Occipital lobe (tissue), 2 donors: Measurements from ENCODE around the gene RETREG2. TPM values are rescaled to one million over a fixed set of nuclear protein-coding genes. Genes with fewer than 3 reads are reported as not detected.

Source experiments
- DNase-seq: peaks from one replicate; lab custom pipeline; 2025; lab: John Stamatoyannopoulos, UW
- total RNA-seq: library from RNA; depleted of rRNA; stranded (reverse); fragments of >200 nt; gene quantifications from one replicate; pipeline ENCODE4 v1.2.3, GENCODE V29; 2014

RETREG2 gene
- total RNA-seq, 1 donor from 2014 or later: 73.8 TPM

DNA sequence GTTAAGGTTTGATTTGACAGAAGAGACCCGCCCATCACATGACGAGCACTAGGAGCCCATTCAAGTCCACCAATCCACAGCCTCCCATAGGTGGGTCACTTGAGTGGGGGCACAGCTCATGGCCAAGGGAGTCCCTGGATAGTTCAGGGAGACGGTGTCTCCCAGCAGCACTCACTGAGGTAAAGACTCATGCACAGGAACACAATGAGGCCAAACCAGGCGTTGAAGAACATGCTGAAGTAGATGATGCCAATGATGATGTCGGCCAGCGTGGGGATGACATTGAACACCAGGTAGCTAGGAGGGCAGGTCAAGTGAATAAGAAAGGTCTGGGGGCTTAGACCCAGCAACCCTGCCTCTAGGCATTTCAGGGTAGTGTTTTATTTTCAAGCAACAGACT is 36.7 kb downstream of the RETREG2 start:
- no peak for DNase-seq

DNA sequence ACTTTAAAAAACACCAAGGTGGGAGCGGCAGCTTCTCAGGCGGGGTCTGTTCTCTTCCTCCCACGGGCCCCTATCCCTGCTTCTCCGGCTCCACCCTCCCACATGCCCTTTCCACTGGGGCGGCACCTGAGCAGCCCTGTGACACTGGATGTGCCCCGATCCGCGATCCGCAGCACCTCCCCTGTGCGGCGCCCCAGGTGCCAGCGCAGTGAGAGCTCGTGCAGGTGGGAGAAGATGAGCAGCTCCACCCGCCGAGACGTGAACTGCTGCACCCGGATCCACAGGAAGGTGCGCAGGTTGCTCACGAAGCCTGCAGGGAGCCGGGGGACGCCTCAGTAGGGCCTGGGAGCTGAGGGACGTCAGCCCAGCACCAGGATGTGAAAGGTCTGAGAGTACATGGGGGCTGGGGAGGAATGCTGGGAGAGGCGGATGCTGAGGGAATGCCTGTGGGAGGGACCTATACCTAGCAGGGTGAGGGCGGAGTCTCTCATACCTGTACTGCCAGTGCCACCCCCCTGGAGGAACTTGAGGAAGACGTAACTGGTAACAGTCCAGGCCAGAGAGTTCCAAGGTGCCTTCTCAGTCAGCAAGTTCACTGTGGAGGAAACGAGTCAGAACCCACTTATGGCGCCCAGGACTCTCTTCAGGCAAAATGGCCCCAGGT is 37.9 kb downstream of the RETREG2 start:
- DNase-seq: no peak

DNA sequence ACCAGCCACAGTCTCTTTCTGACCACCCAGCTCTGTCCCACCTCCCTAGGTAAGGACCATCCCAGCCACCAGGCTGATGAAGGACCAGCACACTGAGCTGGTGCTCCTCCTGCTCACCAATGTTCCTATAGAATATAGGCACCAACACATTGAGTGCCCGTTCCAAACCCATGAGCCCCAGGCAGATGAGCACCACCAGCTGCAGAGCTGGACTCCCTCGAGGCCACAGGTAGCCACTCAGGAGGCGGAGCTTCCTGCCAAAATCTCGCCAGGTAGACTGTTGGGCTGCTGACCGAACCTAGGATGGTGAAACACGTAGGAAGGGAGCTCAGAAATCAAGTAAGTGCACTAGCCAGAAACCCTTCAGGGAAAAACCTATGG is 38.5 kb downstream of the RETREG2 start:
- DNase-seq: no peak

DNA sequence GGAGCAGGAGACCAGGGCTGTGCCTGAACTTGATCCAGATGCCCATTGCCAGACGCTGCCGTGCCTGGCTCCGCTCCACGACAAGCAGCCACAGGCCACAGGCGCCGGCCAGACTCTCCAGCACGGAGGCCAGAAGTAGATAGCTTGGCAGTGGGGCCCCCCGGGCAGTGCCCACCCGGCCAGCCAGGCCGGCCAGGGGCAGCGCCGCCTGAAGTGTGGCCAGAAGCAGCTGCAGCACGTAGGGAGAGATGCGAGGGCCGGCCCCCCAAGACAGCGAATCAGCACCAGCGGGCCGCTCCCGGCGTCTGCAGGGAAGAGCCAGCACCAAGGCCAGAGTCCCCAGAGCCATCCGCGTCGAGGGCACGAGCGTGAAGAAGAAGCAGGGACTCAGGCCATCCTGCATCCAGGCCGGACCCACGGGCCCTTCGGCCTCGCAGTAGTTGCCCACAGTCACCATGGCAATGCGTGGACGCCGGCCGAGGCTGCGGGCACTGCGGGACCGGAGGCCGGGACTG is 40.2 kb downstream of the RETREG2 start:
- peak; percentile 77 for DNase-seq

DNA sequence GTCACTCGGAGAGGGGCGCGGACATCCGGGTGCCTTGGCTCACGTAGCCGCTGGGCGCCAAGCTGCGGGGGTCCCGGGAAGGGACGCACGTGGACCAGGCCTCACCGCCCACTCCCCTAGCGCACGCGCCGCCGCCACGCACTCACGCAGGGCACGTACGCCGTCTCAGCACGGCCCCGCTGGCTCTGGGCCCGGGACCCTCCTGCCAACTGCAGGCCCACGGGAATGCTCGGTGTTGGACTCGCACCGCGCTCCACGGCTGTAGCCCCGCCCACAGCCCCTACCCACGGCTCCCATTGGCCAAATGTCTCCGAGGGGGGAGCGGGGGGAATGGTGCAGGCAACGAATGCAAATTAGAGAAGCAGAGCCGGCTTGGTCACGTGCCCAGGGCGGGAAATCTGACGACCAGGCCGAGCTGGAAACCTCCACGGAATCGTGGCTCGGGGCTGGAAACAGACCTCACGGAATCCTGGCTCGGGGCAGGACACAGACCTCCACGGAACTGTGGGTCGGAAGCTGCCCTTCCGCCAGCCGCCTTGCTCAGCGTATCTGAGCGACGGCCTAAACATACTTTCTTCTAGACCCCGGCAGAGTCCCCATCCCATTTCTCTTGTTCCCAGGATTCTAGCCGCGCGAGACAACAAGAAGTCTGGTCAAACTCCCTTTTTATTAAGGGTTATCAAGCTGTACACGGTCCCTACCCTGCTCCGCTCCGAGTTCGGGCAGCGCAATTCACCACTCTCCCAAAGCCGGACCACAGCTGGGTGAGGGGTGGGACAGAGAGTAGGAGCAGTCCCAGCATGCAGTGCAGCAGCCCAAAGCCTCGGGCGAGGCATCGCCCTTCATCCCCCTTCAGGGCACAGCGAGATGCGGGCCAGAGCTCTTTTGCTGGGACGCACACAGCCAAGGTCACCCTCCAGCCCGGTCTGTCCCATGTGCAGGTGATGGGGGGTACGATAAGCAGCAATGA is 40.9 kb downstream of the RETREG2 start, which contains the start of gene ABCB6:
TSS of gene ABCB6 (minus strand) at position 227 of the 970 bp plus-strand sequence. CDS start 285 bp downstream, outside the sequence.
- DNase-seq: peak; percentile 97

DNA sequence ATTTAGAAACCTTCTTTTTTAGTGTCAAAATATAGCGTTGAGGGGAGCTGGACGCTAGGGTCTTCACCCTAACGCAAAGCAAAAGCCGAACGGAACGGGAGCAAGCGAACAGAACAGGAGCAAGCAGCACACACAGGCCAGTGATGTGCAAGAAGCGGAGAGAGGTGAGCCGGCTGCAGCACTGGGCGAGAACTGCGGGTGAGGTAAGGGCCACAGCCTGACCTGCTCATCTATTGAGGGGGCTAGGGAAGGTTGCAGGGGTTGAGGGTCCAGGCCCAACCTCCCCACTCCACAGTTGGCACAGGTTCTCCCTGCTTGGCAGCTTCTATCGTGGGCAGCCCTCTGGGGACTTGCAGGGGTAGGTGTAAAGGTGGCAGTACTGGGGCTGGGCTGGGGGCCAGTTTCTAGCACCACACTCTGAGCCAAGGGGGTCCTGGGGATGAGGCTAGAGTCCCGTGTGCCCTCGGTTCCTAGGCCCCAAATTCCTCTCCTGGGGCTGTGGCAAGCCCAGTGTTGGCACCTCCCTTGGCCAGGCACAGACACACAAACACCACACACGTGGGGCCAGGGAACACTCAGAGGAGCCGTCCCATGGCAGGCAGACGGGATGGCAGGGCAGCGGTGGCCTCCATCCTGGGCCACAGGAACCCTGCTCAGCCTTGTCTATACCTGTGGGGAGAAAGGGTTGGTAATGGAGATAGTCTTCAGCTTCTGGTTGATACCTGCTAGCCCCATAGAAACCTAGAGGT is 41.9 kb downstream of the RETREG2 start:
- DNase-seq: no peak

DNA sequence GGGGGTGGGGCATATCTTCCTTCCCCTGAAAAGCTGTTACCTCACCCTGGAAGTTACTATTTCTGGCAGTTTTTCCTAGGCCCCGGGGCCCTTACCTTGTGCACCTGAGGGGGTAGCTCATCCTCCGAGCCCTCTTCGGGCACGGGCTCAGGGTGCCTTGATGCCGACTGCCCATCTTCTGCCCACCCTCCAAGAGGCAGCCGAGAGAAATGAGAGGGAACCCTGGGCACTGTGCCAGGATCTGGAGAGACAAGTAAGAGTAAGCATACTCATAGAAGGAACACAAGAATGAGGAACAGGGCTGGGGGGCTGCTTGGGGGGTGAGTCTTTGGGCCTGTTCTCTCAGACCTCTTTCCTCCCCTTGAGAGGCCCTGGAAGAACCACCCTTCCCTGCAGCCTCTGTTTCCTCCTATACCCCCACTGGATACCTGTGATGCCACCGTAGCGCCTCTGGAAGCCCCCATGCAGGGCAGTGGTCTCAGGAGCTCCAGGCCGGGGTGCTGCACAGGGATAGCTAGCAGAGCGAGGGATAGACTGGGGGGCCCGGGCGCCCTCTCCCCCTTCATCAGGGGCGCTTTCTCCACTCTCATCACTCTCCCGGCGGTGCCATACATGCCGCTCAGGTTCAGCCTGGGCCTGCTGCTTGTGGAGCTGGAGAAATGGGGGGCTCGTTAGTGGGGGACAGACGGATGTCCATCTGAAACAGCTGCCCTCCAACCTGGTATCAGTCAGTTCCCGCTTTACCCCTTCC is 42.8 kb downstream of the RETREG2 start:
- no peak for DNase-seq

DNA sequence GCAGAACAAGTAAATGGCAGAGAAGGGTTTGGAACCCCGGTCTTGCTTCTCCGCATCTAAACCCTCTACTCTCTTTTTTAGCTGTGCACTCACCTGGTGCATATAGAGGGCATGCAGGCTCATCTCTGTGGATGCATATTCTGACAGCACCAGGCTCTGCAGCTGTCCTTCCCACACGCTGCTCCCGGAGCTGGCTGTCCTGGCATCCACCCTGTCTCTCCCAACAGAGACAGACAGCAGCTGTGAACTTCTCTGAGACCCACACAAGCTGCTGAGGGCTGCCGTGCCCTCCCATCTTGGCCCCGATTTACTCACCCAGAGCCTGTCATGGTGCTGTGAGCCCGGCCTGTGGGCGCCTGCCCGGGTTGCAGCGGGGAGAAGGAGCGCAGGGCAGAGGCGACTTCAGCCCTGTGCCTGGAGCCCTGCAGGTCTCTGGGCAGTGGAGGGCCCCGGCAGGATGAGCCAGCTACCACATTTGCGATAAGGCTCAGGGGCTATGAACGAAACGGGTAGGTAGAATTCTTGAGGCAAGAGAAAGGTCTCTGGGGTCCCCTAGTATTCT is 44.0 kb downstream of the RETREG2 start:
- no peak for DNase-seq

DNA sequence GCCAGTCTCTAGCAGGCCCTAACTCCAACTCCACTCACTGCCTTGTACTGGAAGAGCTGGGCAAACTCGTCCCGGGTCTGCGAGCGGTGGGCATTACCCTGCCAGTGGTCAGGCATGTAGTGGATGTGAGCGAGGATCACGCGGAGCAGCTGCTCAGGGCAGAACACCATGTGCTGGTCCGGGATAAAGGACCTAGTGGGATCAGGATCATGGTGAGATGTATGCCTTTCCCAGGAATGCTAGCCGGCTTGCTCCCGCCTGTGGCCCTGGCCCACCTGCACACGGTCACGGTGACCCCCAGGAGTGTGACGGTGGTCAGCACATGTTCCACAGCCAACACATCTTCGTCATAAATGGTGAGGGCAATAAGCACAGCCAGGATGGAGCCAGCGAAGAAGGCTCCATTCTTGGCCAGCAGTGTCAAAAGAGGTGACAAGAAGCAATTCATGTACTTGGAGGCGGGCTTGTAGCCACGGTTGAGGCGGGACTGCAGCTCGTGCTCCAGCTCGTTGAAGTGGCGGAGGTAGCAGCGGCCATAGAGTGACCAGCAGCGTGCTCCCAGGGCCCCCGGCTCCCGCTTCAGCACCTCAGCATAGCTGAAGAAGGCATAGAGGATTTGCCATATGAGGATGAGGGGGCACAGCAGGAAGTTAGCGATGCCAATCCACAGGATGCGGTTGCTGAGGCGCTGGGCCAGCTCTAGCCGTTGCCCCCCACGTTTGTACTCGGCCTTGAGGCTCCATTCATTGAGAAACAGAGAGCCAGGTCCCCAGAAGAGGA is 45.9 kb downstream of the RETREG2 start:
- DNase-seq: no peak

DNA sequence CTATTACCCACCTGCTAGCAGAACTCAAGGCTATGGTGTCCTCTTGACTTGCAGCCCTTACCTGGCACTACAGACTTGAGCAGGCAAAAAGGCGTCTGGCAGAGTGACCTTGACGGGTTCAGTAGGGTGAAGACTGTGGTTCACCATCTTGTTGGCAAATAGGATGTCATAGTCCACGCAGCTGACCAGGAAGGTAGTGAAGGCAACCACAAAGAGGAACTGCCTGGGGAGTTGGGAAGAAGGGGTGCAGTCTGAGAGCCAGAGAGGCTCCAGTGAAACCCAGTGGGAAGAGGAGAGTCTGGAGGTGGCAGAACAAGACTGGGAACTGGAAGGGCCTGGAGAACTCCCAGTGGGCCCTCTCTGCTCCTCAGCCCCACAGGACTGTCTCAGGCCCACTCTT is 47.3 kb downstream of the RETREG2 start:
- DNase-seq: no peak

DNA sequence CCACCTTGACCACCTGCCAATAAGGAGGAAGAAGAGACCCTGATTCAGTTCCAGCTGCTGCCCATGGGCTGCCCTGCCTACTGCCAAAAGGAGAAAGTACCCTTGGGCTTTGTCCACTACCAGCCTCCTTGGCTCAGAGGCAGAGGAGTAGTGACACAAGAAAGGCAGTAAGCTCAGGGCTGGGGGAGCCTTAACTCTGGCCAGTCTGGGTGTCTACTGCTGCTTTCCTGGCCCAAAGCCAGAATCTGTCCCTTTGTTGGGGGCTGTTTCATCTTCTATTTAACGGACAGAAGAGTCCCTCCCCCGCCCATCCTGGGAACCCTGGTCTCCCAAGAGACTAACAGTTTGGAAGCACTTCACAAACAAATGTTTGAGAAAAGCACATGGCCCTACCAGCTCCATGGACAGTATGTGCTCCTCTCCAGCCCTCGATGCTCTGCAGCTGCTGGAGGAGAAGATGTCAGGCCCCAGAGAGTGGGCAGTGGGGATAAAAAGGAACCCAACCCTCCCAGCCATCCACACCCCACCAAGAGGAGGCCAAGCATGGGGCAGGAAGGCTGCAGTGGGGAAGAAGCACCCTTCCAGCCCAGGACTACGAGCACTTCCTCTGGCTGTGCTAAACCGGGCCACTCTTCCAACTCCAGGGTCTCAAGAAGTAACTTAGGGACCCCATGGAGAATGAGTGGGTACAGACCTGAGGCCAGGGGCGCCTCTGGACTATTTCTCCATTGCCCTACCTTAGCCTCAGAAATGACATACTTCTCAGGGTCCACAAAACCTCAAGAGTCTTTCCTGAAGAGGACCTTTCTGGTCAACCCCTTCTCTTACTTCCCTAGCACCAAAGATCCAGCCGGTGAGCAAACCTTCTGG is 50.2 kb downstream of the RETREG2 start:
- no peak for DNase-seq

DNA sequence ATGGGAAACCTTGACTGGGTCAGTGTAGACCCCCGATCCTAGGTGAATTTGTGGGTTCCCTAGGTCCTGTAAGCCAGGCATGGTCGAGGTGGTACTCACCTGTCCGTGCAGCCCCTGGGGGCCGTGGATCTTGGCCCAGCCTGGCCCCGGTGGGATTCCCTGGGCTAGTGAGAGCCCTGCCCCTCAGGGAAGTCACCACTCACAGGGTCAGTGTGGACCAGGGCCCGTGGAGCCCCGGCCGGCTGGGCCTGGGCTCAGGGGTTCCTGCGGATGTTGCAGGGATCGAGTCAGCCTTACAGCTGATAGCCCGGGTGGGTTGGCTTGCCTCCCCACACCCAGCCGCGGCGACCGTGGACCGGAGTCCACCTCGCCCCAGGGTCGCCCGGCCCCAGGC is 50.8 kb downstream of the RETREG2 start:
- no peak for DNase-seq

DNA sequence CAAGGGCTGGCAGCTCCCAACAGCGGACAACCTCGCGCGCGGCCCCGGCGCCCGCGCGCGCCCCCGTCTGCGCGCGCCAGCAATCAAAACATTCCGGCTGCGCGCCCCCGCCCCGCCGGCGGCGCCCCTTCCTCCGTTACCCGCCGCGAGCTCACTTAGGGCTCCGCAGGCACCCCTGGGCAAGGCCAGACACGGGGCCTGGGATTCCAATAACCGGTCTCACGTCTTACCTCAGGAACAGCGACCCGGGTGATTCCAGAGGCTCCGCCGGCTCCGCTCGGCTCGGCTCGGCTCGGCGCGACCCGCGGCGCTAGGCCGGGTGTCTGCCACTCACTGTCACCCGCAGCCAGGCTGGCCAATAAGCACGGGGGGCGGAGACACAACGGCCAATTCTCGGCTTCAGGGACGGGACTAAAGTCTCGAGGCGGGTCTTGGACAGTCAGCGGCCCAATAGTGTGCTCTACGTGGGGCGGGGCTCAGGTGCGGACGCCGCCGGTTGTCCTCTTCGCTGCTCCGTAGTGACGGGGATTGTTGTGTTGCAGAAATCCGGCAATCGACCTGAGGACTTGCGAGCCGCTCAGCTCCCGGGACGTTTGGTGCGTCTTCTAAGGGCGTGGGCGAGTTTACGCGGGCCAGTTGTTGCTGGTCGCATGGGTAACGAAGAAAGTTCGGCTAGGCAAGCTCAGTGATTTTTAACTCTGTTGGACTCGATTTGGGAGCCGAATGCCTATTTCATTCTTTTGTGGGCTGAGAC is 51.4 kb downstream of the RETREG2 start, which contains the start of the genes ANKZF1 and ATG9A:
TSS of gene ANKZF1 (plus strand) at position 502 of the 754 bp plus-strand sequence. CDS start 452 bp downstream, outside the sequence.
TSS of gene ATG9A (minus strand) at position 332 of the 754 bp plus-strand sequence. CDS start 1,612 bp downstream, outside the sequence.
- peak; percentile 99 for DNase-seq

DNA sequence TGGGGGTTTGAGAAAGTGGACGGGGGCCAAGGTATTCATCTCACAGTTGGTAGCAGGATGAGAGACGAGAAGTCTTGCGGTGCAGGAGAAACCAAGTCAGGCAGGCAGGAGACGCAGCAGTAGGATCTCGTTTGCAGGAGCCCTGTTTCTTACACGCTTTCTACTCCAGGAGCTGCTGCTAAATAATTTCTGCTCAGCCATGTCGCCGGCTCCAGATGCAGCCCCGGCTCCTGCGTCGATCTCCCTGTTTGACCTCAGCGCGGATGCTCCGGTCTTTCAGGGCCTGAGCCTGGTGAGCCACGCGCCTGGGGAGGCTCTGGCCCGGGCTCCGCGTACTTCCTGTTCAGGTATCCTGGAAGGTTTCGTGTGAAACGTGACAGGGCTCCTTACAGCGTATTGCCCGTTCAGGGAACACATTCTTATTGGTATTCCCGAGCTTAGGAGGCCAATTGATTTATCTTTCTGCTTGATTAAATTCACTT is 52.0 kb downstream of the RETREG2 start:
- DNase-seq: no peak

DNA sequence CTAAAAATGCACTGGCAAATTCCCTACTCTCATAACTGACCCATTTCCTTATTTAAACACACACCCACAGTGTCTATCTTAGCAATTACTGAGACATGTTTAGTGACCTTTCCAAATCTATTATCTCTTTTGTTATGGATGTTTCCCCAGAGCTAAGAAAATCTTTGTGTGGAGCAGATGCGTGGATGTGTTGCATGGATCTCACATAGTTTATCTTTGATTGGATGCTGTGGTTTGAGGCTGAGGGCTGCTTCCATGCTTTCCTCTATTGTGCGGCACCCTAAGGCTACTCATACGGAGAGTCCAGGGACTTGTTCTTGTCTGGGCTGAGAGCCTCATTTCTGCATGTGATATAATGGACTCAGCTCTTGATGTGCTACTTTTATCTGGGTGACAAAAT is 56.3 kb downstream of the RETREG2 start:
- DNase-seq: no peak
